Stimulated activated CD8-positive, alpha-beta memory T cell treated with anti-CD3 and anti-CD28 coated beads, Interleukin-12 subunit alpha, Interleukin-12 subunit beta, amount 100 ng/mL, for 4 hours (primary cell): ENCODE measurements around the gene ABCD1.

ENCODE experiments used
- DNase-seq: peaks from one replicate; pipeline ENCODE4 v3.0.0-alpha.2; 2020; ENCODE audit warnings: low read depth

Gene ABCD1

GRCh38 chrX:153773741-153774575 is 49.3 kb downstream of the ABCD1 start:
- no peak for DNase-seq

- no peak for DNase-seq
These were observed 50.1 kb downstream of the ABCD1 start for GRCh38 chrX:153774576-153775292.

- DNase-seq, result no peak
These were observed 50.9 kb downstream of the ABCD1 start for GRCh38 chrX:153775293-153776119.

- DNase-seq, result no peak
These were observed 51.5 kb downstream of the ABCD1 start for GRCh38 chrX:153776120-153776599.

- DNase-seq, result no peak
These were observed 52.0 kb downstream of the ABCD1 start for GRCh38 chrX:153776611-153777045.

- no peak for DNase-seq
These were observed 52.8 kb downstream of the ABCD1 start for GRCh38 chrX:153777261-153778090.

- no peak for DNase-seq
These were observed 53.5 kb downstream of the ABCD1 start for GRCh38 chrX:153778181-153778580.

GRCh38 chrX:153778684-153779101 is 54.0 kb downstream of the ABCD1 start:
- no peak for DNase-seq

- DNase-seq, result no peak
These were observed 55.4 kb downstream of the ABCD1 start for GRCh38 chrX:153779891-153780677.

- DNase-seq, result no peak
These were observed 56.2 kb downstream of the ABCD1 start, which contains the start of gene SRPK3 for GRCh38 chrX:153780678-153781427. Gene SRPK3 (plus strand): TSS chrX:153781041. CDS start chrX:153781087, 46 bp downstream.

GRCh38 chrX:153781428-153782047 is 56.9 kb downstream of the ABCD1 start:
- DNase-seq, result no peak

- DNase-seq, result no peak
These were observed 57.7 kb downstream of the ABCD1 start for GRCh38 chrX:153782313-153782712.

GRCh38 chrX:153782871-153783270 is 58.2 kb downstream of the ABCD1 start:
- no peak for DNase-seq

GRCh38 chrX:153783378-153784013 is 58.8 kb downstream of the ABCD1 start:
- no peak for DNase-seq

- DNase-seq, result no peak
These were observed 59.8 kb downstream of the ABCD1 start for GRCh38 chrX:153784325-153784967.

GRCh38 chrX:153786669-153787068 is 62.0 kb downstream of the ABCD1 start:
- no peak for DNase-seq

GRCh38 chrX:153789654-153790053 is 65.0 kb downstream of the ABCD1 start:
- DNase-seq, result no peak
